HG03135 (cell line): ENCODE results near the gene CHST9.
"Not testable (repeated sequence)": the region's sequence is repeated elsewhere in the genome, so short reads cannot be mapped to it uniquely, and the experiment has no call there.

Experiments used
- ATAC-seq: cut with Tn5 transposase; IDR thresholded peaks from one replicate; pipeline ENCODE4 v1.9.1; 2021; ENCODE audit warnings: mild to moderate bottlenecking, moderate library complexity; ENCODE audit not compliant: unreplicated experiment

Gene CHST9

GRCh38 chr18:26943906-26944305 lies 241.2 kb downstream of the CHST9 start:
- ATAC-seq, result no peak

DNA sequence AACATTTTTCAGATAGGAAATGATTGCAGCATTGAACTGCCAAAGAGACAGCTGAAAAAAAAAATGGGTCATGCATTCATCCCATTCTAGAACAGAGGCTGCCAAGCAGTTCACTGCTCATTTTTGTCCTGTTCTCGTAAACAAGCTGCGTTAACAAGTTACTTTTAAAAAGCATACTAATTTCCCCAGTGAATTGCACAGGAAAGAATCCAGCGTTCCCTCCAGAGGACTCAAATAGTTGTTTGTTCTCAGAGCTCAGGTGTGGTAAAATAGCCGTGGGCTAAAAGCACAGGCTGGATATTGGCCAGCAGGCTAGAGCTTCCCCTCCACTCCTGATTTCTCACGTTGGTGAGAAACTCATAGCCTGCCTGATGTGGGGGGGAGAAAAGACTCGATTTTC lies 243.5 kb downstream of the CHST9 start:
- ATAC-seq, result no peak

- no peak for ATAC-seq
Observed at GRCh38 chr18:26940744-26941398, 244.2 kb downstream of the CHST9 start.

GRCh38 chr18:26931659-26932058 lies 253.4 kb downstream of the CHST9 start:
- no peak for ATAC-seq

DNA sequence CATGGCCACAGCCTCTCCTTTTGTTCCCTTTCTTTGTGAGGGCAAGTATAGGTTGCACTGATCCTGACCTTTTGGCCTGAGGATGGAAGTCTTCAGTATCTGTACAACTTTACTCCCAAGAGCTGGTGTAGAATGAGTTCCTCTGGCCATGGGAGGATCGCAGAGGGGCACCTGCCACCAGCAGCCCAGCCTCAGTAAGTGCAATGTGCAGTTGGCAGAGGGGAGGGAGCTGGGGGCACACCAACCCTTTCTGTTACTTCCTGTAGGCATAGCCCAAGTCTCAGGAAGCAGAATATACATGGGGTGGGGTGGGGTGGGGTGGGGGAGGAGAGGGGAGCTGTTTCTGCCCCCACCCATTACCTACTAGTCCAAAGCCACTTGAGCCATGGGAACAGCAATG lies 254.5 kb downstream of the CHST9 start:
- ATAC-seq, result no peak

DNA sequence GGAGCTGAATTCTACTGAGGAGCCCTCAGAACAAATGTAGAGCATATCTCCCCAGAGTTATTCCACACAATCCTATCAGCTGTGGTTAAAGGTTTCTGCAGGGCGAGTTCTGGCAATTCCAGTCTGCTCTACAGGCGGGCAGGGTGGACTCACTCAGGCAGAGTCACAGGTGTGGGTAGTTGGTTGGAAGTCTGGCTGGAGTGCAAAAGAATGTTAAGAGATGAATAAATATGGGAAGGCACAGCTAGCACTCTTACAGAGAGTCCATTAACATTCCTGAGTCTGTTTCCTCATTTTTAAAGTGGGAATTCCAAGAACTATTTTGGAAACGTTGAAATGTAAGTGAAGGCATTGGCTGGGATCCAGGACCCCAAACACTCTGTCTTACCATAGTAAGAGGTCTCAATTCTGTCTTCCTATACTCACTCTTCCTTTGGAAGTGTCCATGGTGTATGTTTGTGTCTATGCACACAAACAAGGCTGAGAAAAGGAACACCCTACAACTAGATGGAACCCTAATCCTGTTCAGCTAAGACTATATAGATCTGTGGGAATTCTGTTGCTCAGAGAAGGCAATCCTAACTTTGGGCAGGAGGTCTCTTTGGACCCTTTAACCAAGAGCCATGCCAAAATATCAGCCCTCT lies 256.3 kb downstream of the CHST9 start:
- ATAC-seq, result no peak

- not testable (repeated sequence) for ATAC-seq
Observed at GRCh38 chr18:26927822-26928221, 257.3 kb downstream of the CHST9 start.

DNA sequence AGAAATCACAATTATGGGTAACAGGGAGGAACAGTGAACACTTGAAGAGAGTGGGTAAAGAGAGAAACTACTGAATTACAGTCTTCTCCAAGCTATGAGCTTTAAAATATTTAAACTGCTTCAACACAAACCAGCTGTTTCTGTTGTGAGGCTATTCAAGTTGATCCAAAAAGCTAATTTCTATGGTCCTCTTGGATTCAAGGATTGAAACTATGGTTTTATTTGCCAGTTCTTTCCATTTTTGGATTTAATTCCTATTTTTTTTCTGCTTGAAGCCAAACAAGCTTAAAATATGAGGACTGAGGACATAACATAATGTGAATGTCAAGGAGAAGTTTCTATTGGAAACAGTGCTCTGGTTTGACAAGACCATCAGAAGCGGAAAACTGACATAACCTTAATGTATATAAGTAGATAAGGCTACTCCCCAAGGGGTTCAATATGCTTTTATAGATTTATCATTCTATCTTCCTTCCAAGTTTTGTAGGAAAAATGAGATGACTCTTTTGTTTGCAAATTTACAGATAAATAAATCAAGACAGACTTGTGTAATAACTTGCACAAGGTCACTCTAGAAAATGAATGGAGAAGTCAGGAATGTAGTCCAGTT lies 258.9 kb downstream of the CHST9 start:
- no peak for ATAC-seq

GRCh38 chr18:26925313-26925712 lies 259.8 kb downstream of the CHST9 start:
- ATAC-seq, result no peak

DNA sequence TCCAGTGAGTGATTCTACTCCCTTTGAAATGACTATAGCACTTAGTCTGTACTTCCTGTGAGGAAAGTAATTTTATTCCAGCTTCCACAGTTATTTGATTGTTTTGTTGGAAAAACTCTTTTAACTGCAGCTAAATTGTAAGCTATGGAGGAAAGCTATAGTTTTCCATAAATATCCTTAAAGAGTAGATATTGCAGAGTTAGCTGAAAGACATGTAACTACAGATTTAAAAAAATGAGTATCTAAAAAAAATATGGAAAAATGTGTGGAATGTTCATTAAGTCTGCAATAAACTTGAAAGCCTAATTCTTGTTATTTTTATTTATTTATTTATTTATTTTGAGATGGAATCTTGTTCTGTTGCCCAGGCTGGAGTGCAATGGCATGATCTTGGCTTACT lies 262.8 kb downstream of the CHST9 start:
- ATAC-seq, result no peak

DNA sequence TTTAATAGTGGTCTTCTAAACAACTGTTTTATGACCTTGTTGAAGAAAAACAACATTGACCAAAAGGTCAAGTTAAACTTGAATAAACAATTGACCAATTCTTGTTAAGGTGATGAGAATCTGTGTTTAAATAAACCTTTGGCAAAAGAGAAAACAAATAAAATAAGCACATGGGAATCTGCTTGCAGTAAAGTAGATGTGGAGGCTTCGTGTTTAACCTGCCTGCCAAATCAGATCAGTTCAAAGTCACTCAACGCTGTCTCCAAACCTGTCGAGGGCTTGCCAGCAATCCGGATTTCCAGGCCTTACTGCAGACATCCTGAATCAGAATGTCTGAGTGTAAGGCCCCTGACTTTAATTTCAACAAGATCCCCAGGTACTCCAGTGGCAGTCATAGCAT lies 264.5 kb downstream of the CHST9 start:
- ATAC-seq, result no peak

- ATAC-seq, result no peak
Observed at GRCh38 chr18:26919627-26920026, 265.5 kb downstream of the CHST9 start.

- ATAC-seq, result no peak
Observed at GRCh38 chr18:26919201-26919600, 265.9 kb downstream of the CHST9 start.

DNA sequence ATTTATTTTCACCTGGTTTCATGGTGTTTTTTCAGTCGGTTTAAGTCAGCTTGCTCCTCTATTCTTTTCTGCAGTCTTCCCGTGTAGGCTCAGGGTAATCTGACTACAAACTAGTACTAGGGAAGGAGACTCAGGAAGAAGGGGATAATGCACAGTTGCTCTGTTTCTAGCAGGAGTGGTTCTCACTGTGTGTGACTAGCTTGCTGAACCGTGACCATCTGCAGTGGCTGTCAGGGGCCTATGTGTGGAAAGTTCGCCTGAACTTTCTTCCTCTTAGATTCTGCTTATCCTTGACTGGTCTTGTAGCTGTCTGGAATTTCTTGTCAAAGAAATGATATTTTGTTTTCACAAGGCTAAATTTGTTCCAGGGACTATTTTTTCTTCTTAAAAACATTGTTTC lies 273.3 kb downstream of the CHST9 start:
- no peak for ATAC-seq

- ATAC-seq, result no peak
Observed at GRCh38 chr18:26909599-26910290, 275.4 kb downstream of the CHST9 start.

- no peak for ATAC-seq
Observed at GRCh38 chr18:26908906-26909305, 276.2 kb downstream of the CHST9 start.

GRCh38 chr18:26902291-26902690 lies 282.8 kb downstream of the CHST9 start:
- ATAC-seq, result no peak

- no peak for ATAC-seq
Observed at GRCh38 chr18:26901020-26901419, 284.1 kb downstream of the CHST9 start.

GRCh38 chr18:26894426-26894825 lies 290.7 kb downstream of the CHST9 start:
- ATAC-seq, result no peak

DNA sequence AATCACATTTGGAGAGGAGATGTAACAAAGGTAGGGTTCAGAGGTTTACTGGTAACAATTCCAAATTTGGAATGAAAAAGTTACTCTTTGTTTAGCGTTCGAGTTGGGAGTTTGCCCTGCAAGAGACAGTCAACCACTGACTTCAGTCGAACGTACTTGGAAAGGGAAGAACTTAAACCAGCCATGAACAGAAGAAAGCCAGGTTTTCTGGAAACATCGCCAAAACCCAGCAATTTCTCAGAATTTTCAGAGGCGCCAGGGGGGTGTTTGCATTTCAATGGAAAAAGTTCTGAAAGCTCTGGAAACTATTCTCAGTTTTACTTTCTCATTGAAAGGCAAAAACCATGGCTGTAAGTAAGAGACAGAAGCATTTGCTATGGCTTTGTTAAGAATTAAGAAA lies 291.1 kb downstream of the CHST9 start:
- ATAC-seq, result no peak

GRCh38 chr18:26888259-26888658 lies 296.8 kb downstream of the CHST9 start:
- ATAC-seq, result no peak
